ENCODE results near the gene ZNF497. TPM values are rescaled to one million over a fixed set of nuclear protein-coding genes. Genes with fewer than 3 reads are reported as not detected.

ZNF497 gene
- total and polyA plus RNA-seq, 2 donors (not counting 1 experiment from before 2014, with no cell fraction given), result 1.6 to 2.7 TPM

DNA sequence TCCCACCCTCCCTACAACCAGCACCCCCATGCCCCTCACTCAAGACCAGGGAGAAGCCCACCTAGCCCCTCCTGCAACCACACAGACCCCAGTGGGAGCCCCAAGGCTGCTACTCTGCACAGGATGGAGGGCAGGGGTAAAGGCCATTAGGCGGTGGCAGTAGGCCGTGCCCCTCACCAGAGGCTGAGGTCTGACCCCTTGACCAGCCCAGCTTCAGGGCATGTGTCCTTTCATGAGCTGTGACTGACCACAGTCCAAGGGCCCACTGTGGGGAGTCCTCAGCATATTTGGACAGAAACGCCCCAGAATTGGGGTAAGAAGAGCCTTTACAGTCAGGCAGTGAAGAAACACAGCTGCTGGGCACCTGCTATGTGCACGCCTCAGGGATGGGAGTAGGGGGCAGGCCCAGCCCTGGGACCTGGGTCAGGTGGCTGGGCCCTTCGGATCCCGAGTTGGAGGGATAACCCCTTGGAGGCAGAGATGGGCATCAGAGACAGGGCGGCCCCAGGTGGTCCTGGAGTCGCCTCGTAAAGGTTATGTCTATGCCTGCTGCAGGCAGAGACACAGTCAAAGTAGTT lies 22.9 kb upstream of the ZNF497 start:
- peak overlapping the region; percentile 84 for H3K4me2 ChIP-seq (replicated peaks; ENCODE audit: low read depth, low read length, poor library complexity, severe bottlenecking)
- peaks cover 45% of the 10 kb centered on the region for H3K4me1 Mint-ChIP-seq
- no peak for ATAC-seq (ENCODE audit: low read depth)
- H2AFZ ChIP-seq (ENCODE audit: insufficient read depth, low read depth, low read length, poor library complexity, severe bottlenecking), result peak overlapping the region; percentile 81
- no peaks in the 10 kb centered on the region for H3K9me3 ChIP-seq (ENCODE audit: control extremely low read depth in 1 of 3, control insufficient read depth in 2 of 3, insufficient read depth in 1 of 3, low read length in 2 of 3)
- TF ChIP-seq, protein P1, sequence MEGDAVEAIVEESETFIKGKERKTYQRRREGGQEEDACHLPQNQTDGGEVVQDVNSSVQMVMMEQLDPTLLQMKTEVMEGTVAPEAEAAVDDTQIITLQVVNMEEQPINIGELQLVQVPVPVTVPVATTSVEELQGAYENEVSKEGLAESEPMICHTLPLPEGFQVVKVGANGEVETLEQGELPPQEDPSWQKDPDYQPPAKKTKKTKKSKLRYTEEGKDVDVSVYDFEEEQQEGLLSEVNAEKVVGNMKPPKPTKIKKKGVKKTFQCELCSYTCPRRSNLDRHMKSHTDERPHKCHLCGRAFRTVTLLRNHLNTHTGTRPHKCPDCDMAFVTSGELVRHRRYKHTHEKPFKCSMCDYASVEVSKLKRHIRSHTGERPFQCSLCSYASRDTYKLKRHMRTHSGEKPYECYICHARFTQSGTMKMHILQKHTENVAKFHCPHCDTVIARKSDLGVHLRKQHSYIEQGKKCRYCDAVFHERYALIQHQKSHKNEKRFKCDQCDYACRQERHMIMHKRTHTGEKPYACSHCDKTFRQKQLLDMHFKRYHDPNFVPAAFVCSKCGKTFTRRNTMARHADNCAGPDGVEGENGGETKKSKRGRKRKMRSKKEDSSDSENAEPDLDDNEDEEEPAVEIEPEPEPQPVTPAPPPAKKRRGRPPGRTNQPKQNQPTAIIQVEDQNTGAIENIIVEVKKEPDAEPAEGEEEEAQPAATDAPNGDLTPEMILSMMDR (IDR thresholded peaks at IDR 0.05), result no peak
- no peak for TF ChIP-seq EZH2 (IDR thresholded peaks at IDR 0.05; ENCODE audit: borderline replicate concordance, insufficient read depth, low read depth, low read length, poor library complexity, severe bottlenecking)
- no peaks in the 10 kb centered on the region for H3K27me3 ChIP-seq (replicated peaks in 1 of 4; ENCODE audit: control extremely low read depth in 1 of 4, control insufficient read depth in 3 of 4, insufficient read depth in 4 of 4, low read length in 3 of 4)
- no peak for DNase-seq
- H3K27ac ChIP-seq (ENCODE audit: low read length in 2 of 2), result peak overlapping the region; percentile 94 to 95
- peaks cover 5 to 14% of the 10 kb centered on the region in 2 experiments for H3K36me3 ChIP-seq (replicated peaks in 1 of 2; ENCODE audit: control extremely low read depth in 1 of 2, control insufficient read depth in 1 of 2, extremely low read depth in 1 of 2, insufficient read depth in 2 of 2, low read length in 1 of 2)
- H3K79me2 ChIP-seq (ENCODE audit: control insufficient read depth, insufficient read depth, low read length), result peaks cover 56% of the 10 kb centered on the region
- intact Hi-C loops (cut with micrococcal nuclease), result no loop called here
- no peaks in the 10 kb centered on the region for H3K9me3 Mint-ChIP-seq (ENCODE audit: insufficient read depth)
- H3K27me3 Mint-ChIP-seq, result no peaks in the 10 kb centered on the region
- H3K4me3 ChIP-seq (ENCODE audit: control extremely low read depth in 1 of 5, extremely low read depth in 1 of 5, insufficient read depth in 1 of 5, low read depth in 2 of 5, low read length in 4 of 5), result peak overlapping the region in 1 of 5 experiments; percentile 76
- H3K4me3 Mint-ChIP-seq, result peak overlapping the region; percentile 97
- peak overlapping the region; percentile 69 for H3K9ac ChIP-seq (ENCODE audit: low read length)
- peaks cover 21% of the 10 kb centered on the region for H4K20me1 ChIP-seq (ENCODE audit: control insufficient read depth, insufficient read depth, low read length, poor library complexity, severe bottlenecking)
- ChIA-PET POLR2A (interaction anchor here (0.6 to 2.9 kb wide), 4 partner anchors 22 to 841 kb away, joined by 3 to 18 read pairs (median 7); partner anchors contain the start of genes ZBTB45 and ZNF497), CTCF (interaction anchor here (1.1 kb wide), 1 partner anchor 23 kb away, joined by 3 read pairs; the partner anchor contains the start of gene ZNF584)
- H3K27ac Mint-ChIP-seq, result peak overlapping the region; percentile 99
- 75% methylated on average over 9 of the region's 9 CpGs for WGBS (ENCODE audit: insufficient coverage)
- peaks cover 31 to 39% of the 10 kb centered on the region in 2 donors for H3K4me1 ChIP-seq (ENCODE audit: control insufficient read depth in 2 of 2, insufficient read depth in 2 of 2, low read length in 2 of 2)

DNA sequence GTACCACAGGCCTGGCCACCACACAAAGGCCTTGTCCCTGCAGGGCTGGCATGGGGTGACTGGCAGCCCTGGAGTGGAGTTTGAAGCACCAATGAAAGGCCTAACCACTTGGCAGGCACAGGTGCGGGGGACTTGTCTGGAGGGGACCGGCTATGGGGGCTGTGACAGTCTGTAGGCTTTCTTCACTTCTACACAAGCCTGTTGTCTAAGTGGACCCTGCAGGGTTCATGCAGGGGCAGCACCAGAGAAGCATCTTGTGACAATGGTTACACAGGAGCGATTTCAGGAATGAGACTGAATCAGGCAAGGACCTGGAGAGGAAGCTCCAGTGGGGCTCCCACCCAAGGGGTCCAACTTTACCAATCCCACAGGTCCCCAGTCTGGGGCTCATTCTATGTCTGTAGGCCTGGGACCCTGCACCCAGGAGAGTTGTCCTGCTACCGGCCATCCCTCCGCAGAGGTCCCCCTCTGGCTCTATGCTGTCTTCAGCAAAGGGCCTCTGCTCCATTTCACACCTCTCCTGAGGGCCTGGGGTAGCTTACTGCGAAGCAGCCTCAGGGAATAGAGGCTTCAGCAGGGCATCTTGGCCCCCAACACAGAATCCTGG lies 20.5 kb upstream of the ZNF497 start:
- no peaks in the 10 kb centered on the region for H3K27me3 Mint-ChIP-seq
- peaks cover 48% of the 10 kb centered on the region for H3K4me1 Mint-ChIP-seq
- 100% methylated on average over 4 of the region's 6 CpGs for WGBS (ENCODE audit: insufficient coverage)
- intact Hi-C loops (cut with micrococcal nuclease), result no loop called here
- Histone ChIP-seq H3K27me3 (replicated peaks in 1 of 4; ENCODE audit: control extremely low read depth in 1 of 4, control insufficient read depth in 3 of 4, insufficient read depth in 4 of 4, low read length in 3 of 4) (no peaks in the 10 kb centered on the region), H4K20me1 (ENCODE audit: control insufficient read depth, insufficient read depth, low read length, poor library complexity, severe bottlenecking) (peaks cover 8% of the 10 kb centered on the region), H3K9ac (ENCODE audit: low read length) (no peak overlapping the region), H3K4me2 (replicated peaks; ENCODE audit: low read depth, low read length, poor library complexity, severe bottlenecking) (no peak overlapping the region), H3K79me2 (ENCODE audit: control insufficient read depth, insufficient read depth, low read length) (peaks cover 44% of the 10 kb centered on the region), H2AFZ (ENCODE audit: insufficient read depth, low read depth, low read length, poor library complexity, severe bottlenecking) (no peak overlapping the region), H3K27ac (ENCODE audit: low read length in 2 of 2) (no peak overlapping the region), H3K4me3 (ENCODE audit: control extremely low read depth in 1 of 5, extremely low read depth in 1 of 5, insufficient read depth in 1 of 5, low read depth in 2 of 5, low read length in 4 of 5) (no peak overlapping the region), H3K36me3 (replicated peaks in 1 of 2; ENCODE audit: control extremely low read depth in 1 of 2, control insufficient read depth in 1 of 2, extremely low read depth in 1 of 2, insufficient read depth in 2 of 2, low read length in 1 of 2) (peaks cover under 1 to 3% of the 10 kb centered on the region in 2 experiments), H3K9me3 (ENCODE audit: control extremely low read depth in 1 of 3, control insufficient read depth in 2 of 3, insufficient read depth in 1 of 3, low read length in 2 of 3) (no peaks in the 10 kb centered on the region), H3K4me1 (ENCODE audit: control insufficient read depth in 2 of 2, insufficient read depth in 2 of 2, low read length in 2 of 2) (peaks cover 39 to 49% of the 10 kb centered on the region in 2 donors)
- peak overlapping the region; percentile 78 for H3K4me3 Mint-ChIP-seq
- POLR2A ChIA-PET, result interaction anchor here (4.0 kb wide), 1 partner anchor 20 kb away, joined by 35 read pairs; the partner anchor contains the start of gene ZNF497
- DNase-seq (no peak), ATAC-seq (ENCODE audit: low read depth) (no peak)
- TF ChIP-seq EZH2 (IDR thresholded peaks at IDR 0.05; ENCODE audit: borderline replicate concordance, insufficient read depth, low read depth, low read length, poor library complexity, severe bottlenecking), result no peak
- TF ChIP-seq, protein P1 (IDR thresholded peaks at IDR 0.05), result no peak
- no peaks in the 10 kb centered on the region for H3K9me3 Mint-ChIP-seq (ENCODE audit: insufficient read depth)
- CTCF ChIA-PET, result no interaction called here
- peak overlapping the region; percentile 63 for H3K27ac Mint-ChIP-seq

All from B cell (primary cell).